NB4 (cell line): ENCODE measurements around the gene TEKT5.
"Not testable (repeated sequence)": the region's sequence is repeated elsewhere in the genome, so short reads cannot be mapped to it uniquely, and the experiment has no call there.

ENCODE experiments used
- CTCF ChIP-seq: IDR thresholded peaks from one replicate; pipeline ENCODE4 v1.5.1; 2012; ENCODE audit warnings: low read depth, low read length
- MAX ChIP-seq: IDR thresholded peaks from 2 replicates; pipeline ENCODE4 v1.6.1; 2011; ENCODE audit warnings: low read depth, low read length
- MYC ChIP-seq: IDR thresholded peaks from 2 replicates; pipeline ENCODE4 v1.6.1; 2011; ENCODE audit warnings: low read depth, low read length
- POLR2A ChIP-seq: IDR thresholded peaks from 2 replicates; pipeline ENCODE4 v1.6.1; 2011; ENCODE audit warnings: mild to moderate bottlenecking; ENCODE audit not compliant: insufficient read length; ENCODE audit errors: extremely low read depth

GRCh38 chr16:10633429-10633828, 61.3 kb downstream of the TEKT5 start:
- TF ChIP-seq POLR2A, MAX, CTCF, MYC: not testable (repeated sequence)
